Effector CD8-positive, alpha-beta T cell (primary cell): ENCODE measurements around the gene MYO7A.
"Not testable (repeated sequence)": the region's sequence is repeated elsewhere in the genome, so short reads cannot be mapped to it uniquely, and the experiment has no call there.

Source experiments
- DNase-seq: peaks from one replicate; lab custom pipeline; 2025; lab: John Stamatoyannopoulos, UW

MYO7A gene

DNA sequence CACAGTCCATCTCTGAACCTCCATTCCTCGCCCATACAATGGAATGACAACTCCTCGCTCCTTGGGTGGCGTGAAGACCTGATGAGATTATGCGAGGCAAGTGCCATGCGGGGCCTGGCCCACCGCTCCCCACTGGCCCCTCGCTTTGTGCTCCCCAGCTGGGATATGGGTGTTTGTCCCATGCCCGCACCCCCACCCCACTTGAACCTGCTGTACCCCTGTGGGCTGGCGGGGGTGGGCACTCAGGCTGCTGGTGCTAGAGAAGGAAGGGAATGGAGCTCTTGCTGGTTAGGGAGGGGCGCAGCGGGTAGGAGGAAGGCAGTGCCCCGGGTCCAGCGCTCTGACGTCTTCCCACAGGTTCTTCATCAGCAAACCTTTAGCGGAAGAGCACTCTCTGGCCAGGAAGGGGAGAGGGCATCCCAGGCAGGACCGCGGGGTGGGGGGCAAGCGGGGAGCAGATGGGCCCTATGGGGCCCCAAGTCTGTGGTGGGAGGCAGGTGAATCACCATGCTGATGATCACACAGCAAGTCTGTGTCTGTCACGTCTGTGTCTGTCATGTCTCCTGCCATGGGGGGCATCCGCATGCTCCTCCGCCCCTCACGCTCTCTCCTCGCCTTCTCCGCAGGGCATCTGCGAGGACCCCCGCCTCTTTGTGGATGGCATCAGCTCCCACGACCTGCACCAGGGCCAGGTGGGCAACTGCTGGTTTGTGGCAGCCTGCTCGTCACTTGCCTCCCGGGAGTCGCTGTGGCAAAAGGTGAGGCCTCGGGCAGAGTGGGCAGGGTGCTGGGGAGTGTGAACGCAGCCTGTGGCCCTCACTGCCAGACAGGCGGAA lies 34.8 kb upstream of the MYO7A start:
- no peak for DNase-seq

DNA sequence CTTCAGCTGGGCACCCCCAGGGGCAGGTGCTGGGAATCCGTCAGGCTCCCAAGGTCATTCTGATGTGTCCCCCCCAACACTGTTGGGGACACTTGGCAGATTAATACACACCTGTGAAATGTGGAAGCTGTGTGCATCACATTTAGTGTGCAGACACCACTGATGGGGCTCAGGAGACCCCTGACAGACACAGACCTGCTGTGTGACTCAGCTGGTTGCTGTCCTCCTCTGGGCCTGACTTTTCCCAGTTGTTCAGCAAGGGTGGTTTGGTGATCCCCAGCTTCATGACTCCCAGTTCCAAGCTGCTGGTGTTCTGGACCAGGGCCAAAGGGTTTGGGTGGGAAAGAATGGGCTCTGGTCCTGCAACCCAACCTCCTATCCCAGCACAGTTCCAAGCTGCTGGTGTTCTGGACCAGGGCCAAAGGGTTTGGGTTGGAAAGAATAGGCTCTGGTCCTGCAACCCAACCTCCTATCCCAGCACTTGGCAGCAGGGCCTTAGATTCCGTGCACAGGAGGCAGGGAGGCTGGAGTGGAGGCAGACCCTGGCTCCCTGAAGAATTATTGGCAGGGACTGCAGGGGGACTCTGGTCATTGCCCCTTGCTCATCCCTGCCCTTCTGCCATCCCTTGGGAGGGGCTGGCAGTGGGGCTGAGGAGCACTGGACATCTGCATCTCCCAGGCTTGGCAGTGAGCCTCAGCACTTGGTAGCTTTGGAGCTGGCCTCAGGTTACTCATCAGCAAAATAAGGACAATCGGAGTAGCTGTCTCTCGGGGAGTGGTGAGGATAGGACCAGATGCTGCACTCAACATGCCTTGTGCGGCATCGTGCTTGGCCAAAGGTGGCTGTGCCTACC lies 33.8 kb upstream of the MYO7A start:
- DNase-seq: no peak

DNA sequence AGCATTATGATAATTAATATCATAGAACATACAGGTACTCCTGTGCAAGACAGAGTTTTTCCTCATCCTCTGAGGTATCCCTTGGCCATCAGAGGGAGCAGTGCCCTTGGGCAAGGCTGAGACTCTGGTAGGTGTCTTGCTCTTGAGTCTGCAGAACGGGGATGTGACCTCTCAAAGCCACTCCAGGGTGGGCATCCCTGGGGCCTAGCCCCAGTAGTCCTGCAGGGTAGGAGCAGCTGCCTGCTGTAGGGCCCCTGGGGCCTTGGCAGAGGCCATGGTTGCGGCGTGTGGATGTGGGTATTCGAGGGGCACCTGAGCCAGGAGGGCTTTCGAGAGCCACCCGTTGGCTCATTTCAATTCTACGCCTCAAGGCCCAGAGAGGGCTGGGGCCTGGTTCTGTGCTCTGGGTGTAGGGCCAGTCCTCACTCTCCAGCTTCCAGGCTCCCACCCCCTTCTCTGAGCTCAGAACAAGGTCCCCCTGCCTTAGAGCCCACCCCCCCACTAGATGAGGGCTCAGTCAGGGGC lies 33.1 kb upstream of the MYO7A start:
- no peak for DNase-seq

DNA sequence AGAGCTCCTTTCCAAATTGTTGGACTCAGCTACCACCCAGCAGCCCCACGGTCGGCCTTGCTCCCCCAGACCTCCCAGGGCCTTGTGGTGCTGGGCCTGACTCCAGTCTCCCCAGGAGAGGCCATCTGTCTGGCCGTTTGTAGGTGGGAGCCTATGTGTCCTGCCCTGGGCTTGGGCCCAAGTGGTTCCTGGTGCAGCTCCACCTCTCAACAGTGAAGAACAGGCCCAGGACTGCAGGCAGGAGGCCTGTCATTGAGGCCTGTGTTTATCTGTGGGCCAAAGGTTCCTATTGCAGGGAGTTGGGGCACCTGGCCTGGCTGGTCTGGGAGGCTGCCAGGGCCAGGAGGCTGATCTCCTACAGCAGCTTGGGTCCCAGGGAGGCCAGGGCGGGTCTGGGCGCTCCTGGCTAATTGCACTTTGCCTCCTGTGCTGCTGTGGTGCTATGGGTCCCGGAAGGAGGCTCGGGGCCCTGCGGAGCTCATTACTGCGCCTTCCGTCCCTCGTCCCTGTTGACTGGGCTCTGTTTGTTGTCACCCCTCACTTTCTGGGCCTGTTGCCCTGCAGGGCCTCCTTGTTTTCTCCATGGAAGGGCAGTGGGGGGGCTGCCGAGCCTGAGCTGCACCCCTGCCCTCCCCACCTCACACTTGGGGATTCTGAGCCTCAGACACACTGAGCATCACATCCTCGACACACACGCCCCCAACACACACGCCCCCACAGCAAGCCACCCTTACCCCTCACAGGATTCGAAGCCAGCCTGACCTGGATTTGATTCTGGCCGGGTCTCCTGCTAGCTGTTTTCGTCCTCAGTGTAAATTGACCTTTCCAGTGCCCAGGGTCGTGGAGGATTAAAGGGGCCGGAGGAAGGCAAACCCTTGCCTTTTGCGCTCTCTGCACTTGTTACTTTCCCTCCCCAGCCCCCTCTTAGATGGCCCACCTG lies 32.2 kb upstream of the MYO7A start:
- DNase-seq: no peak

DNA sequence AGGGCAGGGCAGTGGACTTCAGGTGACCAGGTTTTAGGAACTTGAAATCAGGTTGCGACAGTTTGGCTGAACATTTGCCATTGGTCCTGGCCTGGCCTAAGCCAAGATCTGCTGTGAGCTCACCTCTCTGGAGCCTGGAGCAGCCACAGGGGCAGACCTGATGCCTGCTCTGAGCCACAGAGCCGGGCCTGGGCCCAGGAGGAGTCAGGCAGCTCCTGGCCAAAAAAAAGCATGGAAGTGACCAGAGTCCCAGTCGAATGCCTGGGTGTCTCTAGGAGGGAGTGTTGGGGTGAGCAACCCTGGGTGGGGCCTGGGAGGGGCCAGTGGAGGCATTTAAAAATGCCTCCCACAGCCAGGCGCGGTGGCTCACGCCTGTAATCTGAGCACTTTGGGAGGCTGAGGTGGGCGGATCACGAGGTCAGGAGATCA lies 31.4 kb upstream of the MYO7A start:
- no peak for DNase-seq

DNA sequence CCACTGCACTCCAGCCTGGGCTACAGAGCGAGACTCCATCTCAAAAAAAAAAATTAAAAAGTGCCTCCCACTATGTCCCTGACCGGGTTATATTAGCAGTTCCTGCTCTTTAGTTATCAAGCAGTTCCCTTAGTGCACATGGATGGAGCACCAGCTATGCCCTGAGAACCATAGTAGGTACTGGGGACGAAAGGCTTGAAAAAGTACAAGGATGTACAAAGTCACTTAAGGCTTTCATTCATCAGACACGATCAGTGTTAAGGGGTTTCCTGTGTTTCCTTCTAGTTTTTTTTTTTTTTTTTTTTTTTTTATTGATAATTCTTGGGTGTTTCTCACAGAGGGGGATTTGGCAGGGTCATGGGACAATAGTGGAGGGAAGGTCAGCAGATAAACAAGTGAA lies 30.9 kb upstream of the MYO7A start:
- DNase-seq: not testable (repeated sequence)

DNA sequence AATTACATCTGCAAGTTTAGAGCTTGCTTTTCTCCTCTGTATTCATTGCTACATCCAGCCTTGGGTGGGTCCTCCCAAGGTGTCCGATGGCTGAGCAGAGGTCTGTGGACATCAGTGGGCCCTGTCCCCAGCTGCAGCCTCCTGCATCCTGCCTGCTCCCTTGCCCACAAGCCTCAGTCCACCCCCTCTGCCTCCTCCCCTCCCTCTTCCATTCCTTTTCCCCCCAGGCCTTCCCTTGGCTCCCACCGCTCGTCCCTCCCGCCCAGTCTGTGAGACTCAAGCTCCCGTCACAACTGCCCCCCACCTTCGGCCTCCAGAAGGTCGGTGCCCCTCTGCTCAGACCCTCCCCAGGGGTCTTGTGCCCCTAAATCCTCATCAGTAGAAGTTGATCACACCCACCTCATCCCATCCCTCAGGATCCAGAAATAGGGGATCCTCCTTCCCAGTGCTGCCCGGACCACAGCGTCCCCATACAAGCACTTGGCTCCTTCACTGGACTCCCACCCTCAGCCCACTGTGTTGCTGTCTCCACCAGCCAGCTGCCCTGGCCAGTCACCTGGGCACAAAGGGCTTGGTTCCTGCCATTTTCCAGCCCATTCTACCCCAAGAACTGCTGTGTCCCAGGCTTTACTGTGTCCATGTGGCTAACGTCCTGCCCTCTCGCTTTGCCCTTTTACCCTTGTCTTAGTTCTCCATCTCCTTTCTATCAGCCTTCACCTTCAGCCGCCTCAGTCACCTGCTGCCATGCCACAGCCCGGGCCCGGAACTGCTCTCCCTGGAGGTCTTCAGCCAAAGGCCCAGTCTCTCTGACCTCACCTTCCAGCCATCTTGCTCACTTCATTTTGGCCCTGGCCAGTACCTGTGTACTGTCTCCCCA lies 27.6 kb upstream of the MYO7A start:
- no peak for DNase-seq

DNA sequence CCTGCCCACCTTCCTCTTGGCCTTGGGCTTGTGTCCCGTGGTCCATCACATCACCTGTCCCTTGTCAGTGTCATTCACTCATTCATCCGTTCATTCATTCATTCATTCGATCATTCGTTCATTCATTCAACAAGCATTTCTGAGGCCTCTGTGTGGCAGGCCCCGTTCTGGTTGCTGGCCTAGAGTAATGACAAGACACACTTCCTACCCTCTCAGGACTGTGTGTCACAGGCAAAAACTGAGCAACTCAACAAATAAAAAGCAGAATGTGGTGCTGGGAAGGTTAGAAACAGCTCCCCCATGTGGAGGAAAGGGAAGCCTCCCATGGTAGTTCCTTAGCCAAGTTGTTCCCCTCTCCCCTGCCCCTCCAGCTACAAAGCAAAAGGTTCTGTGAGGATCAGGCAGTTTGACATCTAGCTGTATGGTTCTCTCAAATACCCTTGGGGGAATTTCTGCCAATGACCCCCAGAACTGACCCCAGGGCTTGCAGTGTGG lies 27.0 kb upstream of the MYO7A start:
- no peak for DNase-seq

DNA sequence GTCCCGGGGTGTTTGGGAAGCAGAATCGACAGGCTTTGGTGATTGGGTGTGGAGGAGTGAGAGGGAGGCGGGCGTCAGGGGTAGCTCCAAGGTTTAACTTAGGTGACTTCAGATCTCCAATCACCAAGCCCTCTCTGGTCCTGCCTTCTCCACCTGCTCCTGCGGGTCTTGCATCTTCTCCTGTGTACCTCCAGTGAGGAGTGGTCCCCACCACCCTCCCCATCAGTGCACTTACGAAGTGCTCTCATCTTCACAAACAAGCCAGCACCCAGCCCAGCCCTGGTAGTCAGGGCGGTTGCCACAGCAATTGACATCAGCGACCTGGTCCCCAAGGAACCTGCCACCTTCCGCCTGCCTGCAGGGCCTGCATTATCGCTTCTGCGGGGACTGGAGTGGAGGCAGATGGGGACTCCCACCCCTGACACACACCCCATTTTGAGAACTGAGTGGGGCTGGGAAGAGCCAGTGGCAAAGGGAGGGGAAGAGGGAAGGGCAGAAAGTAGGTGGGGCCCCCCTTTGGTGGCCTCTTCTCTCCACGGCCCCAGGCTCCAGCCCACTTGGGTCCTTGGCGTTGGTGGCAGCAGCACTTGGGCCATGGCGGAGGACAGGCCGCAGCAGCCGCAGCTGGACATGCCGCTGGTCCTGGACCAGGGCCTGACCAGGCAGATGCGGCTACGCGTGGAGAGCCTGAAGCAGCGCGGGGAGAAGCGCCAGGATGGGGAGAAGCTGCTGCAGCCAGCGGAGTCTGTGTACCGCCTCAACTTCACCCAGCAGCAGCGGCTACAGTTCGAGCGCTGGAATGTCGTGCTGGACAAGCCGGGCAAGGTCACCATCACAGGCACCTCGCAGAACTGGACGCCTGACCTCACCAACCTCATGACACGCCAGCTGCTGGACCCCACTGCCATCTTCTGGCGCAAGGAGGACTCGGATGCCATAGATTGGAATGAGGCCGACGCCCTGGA lies 25.5 kb upstream of the MYO7A start, which contains the start of gene OMP:
Gene OMP, plus strand, starts transcription at position 595 of the 965 bp plus-strand sequence. Its CDS starts 0 bp downstream, at position 595.
- DNase-seq: no peak

DNA sequence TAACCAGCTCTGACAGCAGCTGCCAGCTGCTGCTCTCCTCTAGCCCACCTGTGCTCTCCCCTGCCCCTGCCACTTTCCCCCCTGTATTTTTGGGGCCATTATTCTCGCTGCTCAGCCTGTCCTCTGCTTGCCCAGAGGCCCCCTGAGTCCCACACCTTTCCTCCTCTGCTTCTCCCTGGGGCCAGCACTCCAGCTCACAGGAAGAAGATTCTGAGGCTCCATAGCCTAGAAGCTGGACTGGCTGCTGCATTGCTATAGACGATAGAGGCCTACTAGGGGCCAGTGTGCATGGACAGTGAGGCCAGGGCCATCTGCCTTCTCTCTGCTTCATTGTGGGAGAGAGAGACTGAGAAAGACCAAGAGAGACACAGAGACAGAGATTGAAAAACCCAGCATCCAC lies 24.7 kb upstream of the MYO7A start:
- no peak for DNase-seq

DNA sequence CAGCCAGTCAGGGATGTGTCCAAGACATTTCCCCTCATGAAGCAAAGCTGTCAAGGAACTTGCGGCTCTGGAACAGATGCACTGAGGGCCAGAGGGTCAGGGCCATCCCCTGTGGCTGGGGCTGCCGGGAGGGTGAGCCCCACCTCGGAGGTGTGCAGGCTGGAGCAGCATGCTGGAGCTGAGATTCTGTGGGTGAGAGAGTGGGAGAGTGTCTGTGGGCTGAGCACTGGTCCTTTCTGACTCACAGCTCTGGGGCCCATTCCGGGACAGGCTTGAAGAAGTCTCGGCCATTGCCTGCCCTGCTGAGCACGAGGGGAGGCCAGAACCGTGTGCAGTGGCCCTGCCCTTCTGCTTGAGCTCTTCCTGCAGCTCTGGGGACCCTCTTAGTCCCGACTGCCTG lies 23.3 kb upstream of the MYO7A start:
- DNase-seq: no peak

DNA sequence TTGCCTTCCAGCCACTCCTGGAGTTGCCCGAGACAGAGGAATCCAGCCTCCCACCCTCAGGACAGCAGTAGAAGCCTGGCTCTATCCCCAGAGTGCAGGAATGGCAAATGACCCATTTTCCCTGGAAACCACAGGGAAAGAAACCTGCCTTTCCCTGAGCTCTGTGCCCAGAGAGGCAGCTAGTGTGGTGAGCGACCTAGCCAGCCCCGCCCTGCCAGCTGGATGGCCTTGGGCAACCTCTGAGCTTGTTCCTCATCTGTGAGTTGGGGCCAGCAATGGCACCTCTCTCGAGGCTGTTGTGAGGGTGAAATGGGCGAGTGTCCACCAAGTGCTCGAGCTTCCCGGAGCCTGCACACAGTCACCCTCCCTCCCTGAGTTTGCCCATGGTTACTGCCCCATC lies 21.7 kb upstream of the MYO7A start:
- DNase-seq: no peak

DNA sequence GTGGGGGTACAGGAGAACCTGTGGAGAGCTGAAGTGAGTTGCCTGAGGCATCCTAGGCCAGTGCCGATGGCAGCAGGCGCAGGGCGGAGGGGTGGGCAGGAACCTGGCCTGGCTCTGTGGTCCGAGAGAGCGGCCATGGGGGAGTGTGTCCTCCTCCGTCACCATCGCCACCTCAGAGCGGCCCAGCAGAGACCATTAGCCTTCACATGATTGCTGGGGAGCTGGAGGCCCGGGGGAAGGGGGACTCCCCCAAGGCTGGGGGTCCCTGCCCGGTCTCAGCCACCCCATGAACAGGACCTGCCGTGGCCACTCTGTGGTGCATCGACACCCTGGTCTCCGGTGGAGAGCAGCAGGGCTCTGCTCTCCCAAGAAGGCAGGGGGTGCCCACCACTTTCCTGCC lies 21.3 kb upstream of the MYO7A start:
- DNase-seq: no peak

DNA sequence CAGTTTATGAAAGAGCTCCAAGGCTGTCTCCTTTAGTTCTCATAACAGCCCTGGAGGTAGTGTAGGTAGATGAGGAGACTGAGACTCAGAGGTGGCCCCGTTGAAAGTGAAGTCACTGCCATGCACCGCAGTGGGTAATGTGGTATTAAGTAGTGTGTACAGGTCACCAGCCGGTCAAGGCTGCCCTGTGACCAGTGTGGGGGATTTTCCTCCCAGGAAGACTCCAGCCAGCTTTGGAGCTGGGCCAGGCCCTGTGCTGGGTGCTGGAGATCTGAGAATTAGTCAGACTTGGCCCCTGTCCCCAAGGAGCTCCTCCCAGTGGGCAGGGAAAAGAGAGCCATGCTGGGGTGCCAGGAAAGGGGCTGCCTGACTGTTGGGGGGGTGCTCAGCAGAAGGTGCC lies 20.1 kb upstream of the MYO7A start:
- no peak for DNase-seq

DNA sequence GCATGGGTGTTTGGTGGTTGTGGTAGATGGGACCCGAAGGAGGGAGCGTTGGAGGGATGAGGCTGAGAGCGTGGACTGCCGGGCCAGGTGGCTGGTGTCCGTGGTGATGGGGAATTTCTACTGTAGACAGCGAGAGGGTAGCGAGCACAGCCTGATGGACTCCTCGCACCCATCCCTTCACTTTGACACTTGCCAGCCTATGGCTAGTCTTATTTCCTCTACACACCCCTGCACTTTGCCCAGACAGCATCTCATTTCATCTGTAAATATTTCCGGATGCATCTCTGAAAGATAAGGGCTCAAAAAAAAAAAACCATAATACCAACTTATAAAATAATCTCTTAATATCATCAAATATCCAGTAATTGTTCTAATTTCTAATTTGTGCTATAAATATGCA lies 19.6 kb upstream of the MYO7A start:
- no peak for DNase-seq

DNA sequence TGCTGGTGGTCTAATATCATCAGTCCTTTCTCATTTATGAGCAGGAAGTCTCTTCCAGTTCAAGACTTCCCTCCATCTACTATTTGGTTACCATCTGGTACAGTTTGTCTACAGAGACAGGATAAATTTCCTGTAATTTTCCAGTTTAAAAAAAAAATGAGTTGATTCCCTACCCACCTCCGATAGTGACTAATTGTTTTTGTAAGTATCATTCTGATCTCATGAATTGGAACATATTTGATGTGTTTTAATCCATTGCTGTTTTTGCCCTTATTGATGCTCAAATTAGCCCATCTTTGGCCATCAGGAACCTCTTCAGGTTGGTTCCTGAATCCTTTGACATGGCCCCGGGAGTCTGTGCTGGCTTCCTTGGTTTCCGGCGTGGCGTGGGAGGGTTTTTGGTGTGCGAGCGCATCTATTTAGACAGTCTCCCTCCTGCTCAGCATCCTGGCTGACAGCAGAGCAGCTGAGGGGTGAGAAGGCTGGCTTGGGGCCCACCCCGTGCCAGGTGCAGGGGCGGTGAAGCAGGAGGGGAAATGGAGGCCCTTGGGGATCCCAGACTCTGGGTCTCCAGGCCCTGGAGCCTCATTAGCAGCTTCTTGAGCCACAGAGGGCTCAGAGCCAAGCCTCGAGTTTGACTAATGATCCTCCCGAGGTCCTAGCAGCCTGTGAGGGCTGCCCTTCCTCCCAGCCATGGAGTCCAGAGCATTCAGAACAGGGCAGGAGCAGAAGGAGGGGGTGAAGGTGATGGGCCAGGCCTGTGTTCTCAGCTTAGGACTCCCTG lies 18.6 kb upstream of the MYO7A start:
- no peak for DNase-seq

DNA sequence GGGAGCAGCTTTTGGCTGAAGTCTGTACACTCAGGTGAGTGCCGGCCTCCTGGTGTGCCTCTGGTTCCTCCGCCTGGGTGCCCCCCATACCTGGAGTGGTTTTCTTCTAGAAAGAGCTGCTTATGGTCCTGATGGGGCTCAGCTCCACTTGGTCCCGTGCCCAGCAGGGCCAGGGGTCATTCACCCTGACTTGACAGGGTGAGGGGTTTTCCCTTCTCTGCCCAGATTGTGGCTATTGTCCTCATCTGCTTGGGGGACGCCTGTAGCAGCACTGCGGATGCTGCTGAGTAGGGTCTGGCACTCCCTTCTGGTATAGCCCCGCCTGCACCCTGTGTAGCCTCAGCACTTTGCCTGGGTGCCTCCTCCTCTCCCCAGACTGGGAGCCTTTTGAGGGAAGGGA lies 17.2 kb upstream of the MYO7A start:
- no peak for DNase-seq

DNA sequence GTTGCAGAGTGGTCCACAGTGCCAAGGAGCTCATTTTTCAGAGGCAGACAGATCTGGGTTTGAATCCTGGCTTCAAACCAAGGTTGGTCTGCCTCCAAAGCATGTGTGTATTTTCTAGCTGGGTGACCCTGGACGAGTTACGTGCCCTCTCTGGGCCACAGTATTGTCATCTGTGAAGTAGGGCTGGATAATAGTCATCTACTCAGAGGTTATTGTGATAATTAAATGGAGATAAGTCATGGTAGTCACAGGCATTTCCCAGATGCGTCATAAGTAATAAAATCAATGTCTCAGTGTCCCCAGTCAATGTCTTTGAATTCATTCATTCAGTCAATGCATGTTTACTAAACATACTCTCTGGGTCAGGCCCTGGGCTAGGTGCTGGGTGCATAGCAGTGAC lies 16.8 kb upstream of the MYO7A start:
- no peak for DNase-seq
